Aorta (tissue), 5 donors: Measurements from ENCODE around the gene MYH14. TPM values are rescaled to one million over a fixed set of nuclear protein-coding genes. Genes with fewer than 3 reads are reported as not detected.

Experiments
- ATAC-seq: fragments of 200-7000 bp; cut with Tn5 transposase; one replicate; pipeline ENCODE4 v1.9.1; 2022; ENCODE audit warnings: moderate library complexity; ENCODE audit not compliant: low FRiP score
- DNase-seq, 2 donors: peaks; one replicate each; pipeline ENCODE4 v3.0.0-alpha.2; 2020
- H3K27ac ChIP-seq, 2 donors: one replicate each; pipeline ENCODE4 v1.5.1; 2013; ENCODE audit warnings: low read length in 2 of 2, mild to moderate bottlenecking in 2 of 2, moderate library complexity in 2 of 2, control low read depth in 1 of 2, inconsistent platforms in 1 of 2, low read depth in 1 of 2
- H3K27me3 ChIP-seq, 2 donors: one replicate each; pipeline ENCODE4 v1.6.1; 2013; ENCODE audit warnings: control low read depth in 1 of 2, low read length in 1 of 2, mild to moderate bottlenecking in 1 of 2, moderate library complexity in 1 of 2; ENCODE audit not compliant: insufficient read depth in 2 of 2, control insufficient read depth in 1 of 2
- H3K36me3 ChIP-seq, 2 donors: one replicate each; pipeline ENCODE4 v1.6.1; 2013; ENCODE audit warnings: control low read depth in 1 of 2, low read length in 1 of 2, mild to moderate bottlenecking in 1 of 2; ENCODE audit not compliant: insufficient read depth in 2 of 2, control insufficient read depth in 1 of 2
- H3K4me1 ChIP-seq, 2 donors: one replicate each; pipeline ENCODE4 v1.6.1; 2013; ENCODE audit warnings: low read length in 2 of 2, control low read depth in 1 of 2, mild to moderate bottlenecking in 1 of 2, moderate library complexity in 1 of 2; ENCODE audit not compliant: insufficient read depth in 2 of 2, control insufficient read depth in 1 of 2
- H3K4me3 ChIP-seq, 2 donors: one replicate each; pipeline ENCODE4 v1.5.1; 2013; ENCODE audit warnings: low read length in 2 of 2, control low read depth in 1 of 2, mild to moderate bottlenecking in 1 of 2
- H3K9me3 ChIP-seq: one replicate; pipeline ENCODE4 v1.6.1; 2013; ENCODE audit warnings: mild to moderate bottlenecking, low read length; ENCODE audit not compliant: control insufficient read depth
- WGBS, 2 donors: extraction: QIAGEN DNeasy Blood & Tissue Kit; methylation state at CpG; one replicate each; pipeline ENCODE4 v1.1.7; 2013; 5-methylcytosine and 5-hydroxymethylcytosine counted together
- intact Hi-C, 2 donors: fragments of 100-400 bp; cut with DNase I; formaldehyde crosslinking; loops; one replicate each; pipeline versions ENCODE4 v1.14.2 to v1.15.0; 2022
- long read RNA-seq, 2 donors: library from polyadenylated mRNA; unstranded; transcript quantifications; one replicate each; pipeline ENCODE4 v2.0.0, GENCODE V29; 2020 to 2021
- polyA plus RNA-seq, 2 donors: library from polyadenylated mRNA; stranded (reverse); fragments of 200-250 nt; gene quantifications; one replicate each; pipeline ENCODE4 v1.2.3, GENCODE V29; 2013
- total RNA-seq, 2 donors: library from RNA; stranded (reverse); fragmentation: NEBNext Ultra II Directional; extraction: Animal tissue kit (Norgen Biotek cat#: 25700); gene quantifications; one replicate each; pipeline ENCODE4 v1.2.1, GENCODE V29; 2021
- donor health status: healthy with polysubstance abuse.
- donor health status: Bipolar disorder and iron deficiency.
- donor health status: DM: no; HTN: no; CAD: no.
- donor health status: DM: no; HTN: no; CAD: no.
- donor health status: DM: yes; HTN: yes; CAD: no.

MYH14 gene
- total RNA-seq (10 to 100 TPM in 1 of 2 donors, 1 to 10 TPM in 1; 5.9 to 11.8 TPM), polyA plus RNA-seq (10 to 100 TPM in 1 of 2 donors, 1 to 10 TPM in 1; 4.8 to 61.1 TPM)
- long read RNA-seq, donor 1, full-length matches to known transcripts: 1 of 10 reads
- long read RNA-seq, donor 1, partial matches to known transcripts: 7 of 10 reads
- long read RNA-seq, donor 1, other reads (novel, unspliced or antisense): 2 of 10 reads
- long read RNA-seq, donor 2, partial matches to known transcripts: 1 of 4 reads
- long read RNA-seq, donor 2, other reads (novel, unspliced or antisense): 3 of 4 reads

GRCh38 chr19:50203281-50204080, at the start of gene MYH14:
Gene MYH14 (plus strand): TSS chr19:50203622. CDS start chr19:50210366, 6,744 bp downstream.
- Histone ChIP-seq H3K4me1 (no peaks in the 10 kb centered on the region), H3K27ac (no peak within 1 kb of the TSS), H3K27me3 (no peaks in the 10 kb centered on the region), H3K4me3 (peak within 1 kb of the TSS; percentile 36 to 81), H3K9me3 (no peaks in the 10 kb centered on the region), H3K36me3 (no peaks in the 10 kb centered on the region)
- intact Hi-C loops: no loop called here
- peak; percentile 88 to 93 for DNase-seq
- ATAC-seq: peak; percentile 92
- WGBS, 2 donors: 2% methylated on average over 71 to 78 of the region's 78 CpGs

DNA sequence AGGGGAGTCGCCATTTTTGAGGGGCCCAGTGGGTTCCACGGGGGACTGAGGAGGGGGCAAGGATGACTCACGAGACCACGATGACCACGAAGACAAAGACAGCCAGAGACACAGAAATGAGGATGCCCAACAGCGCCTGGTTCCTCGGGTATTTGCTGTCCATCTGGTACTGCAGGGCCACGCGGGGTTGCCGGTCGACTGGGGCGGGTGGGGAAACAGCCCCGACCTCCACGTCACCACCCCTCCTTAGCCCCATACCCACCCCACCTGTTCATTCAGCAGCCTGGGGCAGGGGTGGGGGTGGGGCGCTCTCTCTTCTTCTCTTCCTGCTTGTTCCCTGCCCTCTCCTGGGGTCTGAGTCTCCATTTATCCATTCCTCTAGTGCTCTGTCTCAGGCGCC, 48.9 kb upstream of the MYH14 start:
- DNase-seq (no peak), ATAC-seq (no peak)
- 80 to 84% methylated on average over 16 of the region's 16 CpGs for WGBS, 2 donors
- Histone ChIP-seq H3K4me1 (no peaks in the 10 kb centered on the region), H3K36me3 (no peaks in the 10 kb centered on the region), H3K27ac (no peak overlapping the region), H3K9me3 (peaks cover 2% of the 10 kb centered on the region), H3K27me3 (no peaks in the 10 kb centered on the region), H3K4me3 (no peak overlapping the region)
- intact Hi-C loops: no loop called here

DNA sequence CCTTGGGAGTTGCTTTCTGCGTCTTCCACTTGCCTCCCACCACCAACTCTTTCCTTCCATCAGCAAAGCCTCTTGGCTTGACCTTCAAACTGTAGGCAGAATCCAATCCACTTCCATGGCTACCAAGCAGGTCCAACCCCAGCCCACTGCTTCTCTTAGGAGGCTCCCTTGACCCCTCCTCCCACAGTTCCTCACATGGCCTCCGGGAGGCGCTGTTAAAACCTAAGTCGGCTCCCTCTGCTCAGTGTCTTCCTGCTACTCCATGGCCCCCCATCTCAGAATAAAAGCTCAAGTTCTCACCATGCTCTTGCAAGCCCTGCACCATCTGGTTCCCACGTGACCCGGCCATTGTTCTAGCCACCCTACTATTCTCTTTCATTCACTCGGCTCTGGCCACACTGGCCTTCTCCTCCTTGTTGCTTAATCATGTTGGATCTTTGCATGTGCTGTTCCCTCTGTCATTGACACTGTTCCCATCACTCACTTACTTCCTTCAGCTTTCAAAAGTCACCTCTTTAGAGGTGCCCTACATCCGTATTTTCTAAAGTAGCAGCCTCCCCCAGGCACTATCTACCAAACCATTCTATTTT, 47.8 kb upstream of the MYH14 start:
- 80 to 81% methylated on average over 8 of the region's 8 CpGs for WGBS, 2 donors
- no peak for ATAC-seq

GRCh38 chr19:50158577-50158976, 44.8 kb upstream of the MYH14 start:
- Histone ChIP-seq H3K4me1 (no peaks in the 10 kb centered on the region), H3K36me3 (no peaks in the 10 kb centered on the region), H3K27ac (no peak overlapping the region), H3K27me3 (no peaks in the 10 kb centered on the region), H3K4me3 (no peak overlapping the region), H3K9me3 (peaks cover 2% of the 10 kb centered on the region)
- DNase-seq (no peak), ATAC-seq (no peak)
- intact Hi-C loops: no loop called here

More for the DNA sequence above, 47.8 kb upstream of the MYH14 start:
- Histone ChIP-seq H3K27me3 (no peaks in the 10 kb centered on the region), H3K4me3 (no peak overlapping the region), H3K27ac (no peak overlapping the region), H3K4me1 (no peaks in the 10 kb centered on the region), H3K36me3 (no peaks in the 10 kb centered on the region), H3K9me3 (peaks cover 2% of the 10 kb centered on the region)
- intact Hi-C loops: no loop called here
- DNase-seq: no peak

DNA sequence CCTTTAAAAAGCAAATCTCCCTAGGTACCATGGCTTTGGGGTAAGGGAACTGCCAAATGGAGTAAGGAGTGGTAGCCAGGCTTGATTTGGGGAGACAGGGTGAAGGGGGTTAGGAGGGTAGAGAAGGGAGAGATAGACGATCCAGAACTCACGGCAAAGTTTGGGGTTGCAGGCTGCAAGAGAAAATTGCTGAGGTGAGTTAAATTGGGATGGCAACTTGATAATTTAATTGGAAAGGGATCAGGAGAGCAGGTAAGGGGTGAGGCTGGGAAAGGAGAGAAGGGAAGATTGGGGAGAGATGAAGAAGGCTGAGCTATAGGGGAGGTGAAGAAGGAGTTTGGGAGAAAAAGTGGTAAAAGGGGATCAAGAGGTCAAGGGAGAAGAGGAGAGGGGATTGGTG, 44.3 kb upstream of the MYH14 start:
- intact Hi-C loops: no loop called here
- no peak for ATAC-seq
- no peak overlapping the region for H3K27ac ChIP-seq
- no peak for DNase-seq
- no peaks in the 10 kb centered on the region for H3K36me3 ChIP-seq
- no peak overlapping the region for H3K4me3 ChIP-seq
- WGBS, 2 donors: 85 to 95% methylated on average over 2 of the region's 2 CpGs
- H3K9me3 ChIP-seq: peaks cover 2% of the 10 kb centered on the region
- H3K4me1 ChIP-seq: no peaks in the 10 kb centered on the region
- H3K27me3 ChIP-seq: no peaks in the 10 kb centered on the region

- DNase-seq: no peak
- no peak for ATAC-seq
- H3K36me3 ChIP-seq: no peaks in the 10 kb centered on the region
- intact Hi-C loops: no loop called here
- 19 to 24% methylated on average over 26 of the region's 26 CpGs for WGBS, 2 donors
- no peak within 1 kb of the TSS for H3K4me3 ChIP-seq
- no peaks in the 10 kb centered on the region for H3K27me3 ChIP-seq
- H3K27ac ChIP-seq: no peak within 1 kb of the TSS
- H3K9me3 ChIP-seq: peaks cover 2% of the 10 kb centered on the region
- H3K4me1 ChIP-seq: no peaks in the 10 kb centered on the region
Measured at GRCh38 chr19:50162988-50163387, 40.4 kb upstream of the MYH14 start, which contains the start of gene IZUMO2. Gene IZUMO2 (minus strand): TSS chr19:50163281. CDS start chr19:50163194, 87 bp downstream.

GRCh38 chr19:50167314-50167721, 36.1 kb upstream of the MYH14 start:
- Histone ChIP-seq H3K4me3 (no peak overlapping the region), H3K4me1 (no peaks in the 10 kb centered on the region), H3K9me3 (no peaks in the 10 kb centered on the region), H3K27me3 (no peaks in the 10 kb centered on the region), H3K36me3 (no peaks in the 10 kb centered on the region), H3K27ac (no peak overlapping the region)
- intact Hi-C loops: no loop called here
- DNase-seq: no peak
- 2 to 9% methylated on average over 12 of the region's 12 CpGs for WGBS, 2 donors
- ATAC-seq: no peak

- DNase-seq: no peak
- Histone ChIP-seq H3K9me3 (no peaks in the 10 kb centered on the region), H3K27me3 (no peaks in the 10 kb centered on the region), H3K4me1 (no peaks in the 10 kb centered on the region), H3K36me3 (no peaks in the 10 kb centered on the region), H3K4me3 (no peak overlapping the region), H3K27ac (no peak overlapping the region)
- 68% methylated on average over 5 of the region's 5 CpGs for WGBS, 2 donors
- no peak for ATAC-seq
- intact Hi-C loops: no loop called here
Measured at GRCh38 chr19:50171752-50172151, 31.7 kb upstream of the MYH14 start.
